DMS79 (cell line): ENCODE data around the gene TAF1D.
"Not testable (repeated sequence)": the region's sequence is repeated elsewhere in the genome, so short reads cannot be mapped to it uniquely, and the experiment has no call there.

ENCODE experiments used
- DNase-seq: peaks from one replicate; lab custom pipeline; 2025; lab: John Stamatoyannopoulos, UW

Gene TAF1D

DNA sequence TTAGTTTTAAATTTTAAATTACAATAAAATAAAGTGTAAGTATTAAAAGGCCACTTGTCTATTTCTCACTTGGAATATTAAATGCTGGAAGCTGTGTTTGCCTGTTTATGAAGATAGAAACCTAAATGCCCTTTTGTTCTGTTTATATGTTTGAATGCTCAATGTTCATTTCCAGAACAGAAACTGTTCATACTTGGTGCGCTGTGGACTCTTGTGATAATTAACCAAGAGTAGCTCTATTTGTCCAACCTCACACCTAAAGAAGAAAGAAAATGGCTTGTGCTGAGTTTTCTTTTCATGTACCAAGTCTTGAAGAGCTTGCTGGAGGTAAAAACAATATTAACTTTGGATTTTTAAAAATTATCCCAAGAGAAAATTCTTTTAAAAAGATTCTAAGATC is 5.8 kb upstream of the TAF1D start:
- DNase-seq: no peak

DNA sequence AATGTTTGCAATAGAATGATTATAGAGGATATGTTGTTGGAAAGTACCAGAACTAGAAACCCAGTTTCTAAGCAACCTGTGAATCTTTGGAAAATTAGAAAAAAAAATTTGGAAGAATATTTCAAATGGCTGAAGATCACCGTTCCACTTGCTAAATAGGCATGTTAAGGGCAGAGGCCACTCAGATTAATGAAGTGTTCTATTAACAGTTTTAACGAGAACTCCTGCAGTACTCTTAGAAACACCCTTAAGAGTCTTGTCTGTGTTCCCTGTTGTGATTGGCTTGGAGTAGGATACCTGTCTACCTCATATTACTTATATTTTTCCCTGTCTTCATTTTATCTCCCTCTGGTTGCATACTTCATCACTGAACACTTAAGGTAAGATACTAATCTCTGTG is 4.8 kb upstream of the TAF1D start:
- peak; percentile 17 for DNase-seq

DNA sequence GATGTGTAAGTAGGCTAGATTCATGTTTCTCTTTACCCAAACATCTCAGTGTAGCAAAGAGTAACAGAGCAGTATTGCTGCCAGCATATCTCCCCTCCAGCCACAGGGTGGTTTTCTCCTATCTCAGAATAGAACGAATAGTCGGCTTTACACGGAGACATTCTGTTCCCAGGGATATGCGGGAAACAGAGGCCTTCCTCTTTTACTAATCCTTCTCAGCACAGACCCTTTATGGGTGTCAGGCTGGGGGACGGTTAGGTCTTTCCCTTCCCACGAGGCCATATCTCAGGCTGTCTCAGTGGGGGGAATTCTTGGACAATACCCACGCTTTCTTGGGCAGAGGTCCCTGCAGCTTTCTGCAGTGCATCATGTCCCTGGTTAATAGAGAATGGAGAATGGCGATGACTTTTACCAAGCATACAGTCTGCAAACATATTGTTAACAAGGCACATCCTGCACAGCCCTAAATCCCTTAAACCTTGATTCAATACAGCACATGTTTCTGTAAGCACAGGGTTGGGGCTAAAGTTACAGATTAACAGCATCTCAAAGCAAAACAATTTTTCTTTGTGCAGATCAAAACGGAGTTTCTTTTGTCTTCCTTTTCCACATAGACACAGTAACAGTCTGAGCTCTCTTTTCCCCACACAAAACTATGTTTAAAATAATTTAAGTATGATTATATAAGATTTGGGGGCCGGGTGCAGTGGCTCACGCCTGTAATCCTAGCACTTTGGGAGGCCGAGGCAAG is 3.9 kb upstream of the TAF1D start:
- DNase-seq: not testable (repeated sequence)

DNA sequence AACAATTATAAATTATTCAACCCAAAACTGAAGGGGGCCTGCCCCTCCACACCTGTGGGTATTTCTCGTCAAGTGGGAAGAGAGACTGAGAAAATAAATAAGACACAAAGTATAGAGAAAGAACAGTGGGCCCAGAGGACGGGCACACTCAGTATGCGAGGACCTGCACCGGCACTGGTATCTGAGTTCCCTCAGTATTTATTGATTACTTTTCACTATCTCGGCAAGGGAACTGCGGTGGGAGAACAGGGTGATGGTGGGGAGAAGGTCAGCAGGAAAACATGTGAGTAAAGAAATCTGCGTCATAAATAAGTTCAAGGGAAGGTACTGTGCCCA is 3.3 kb upstream of the TAF1D start:
- DNase-seq: no peak

DNA sequence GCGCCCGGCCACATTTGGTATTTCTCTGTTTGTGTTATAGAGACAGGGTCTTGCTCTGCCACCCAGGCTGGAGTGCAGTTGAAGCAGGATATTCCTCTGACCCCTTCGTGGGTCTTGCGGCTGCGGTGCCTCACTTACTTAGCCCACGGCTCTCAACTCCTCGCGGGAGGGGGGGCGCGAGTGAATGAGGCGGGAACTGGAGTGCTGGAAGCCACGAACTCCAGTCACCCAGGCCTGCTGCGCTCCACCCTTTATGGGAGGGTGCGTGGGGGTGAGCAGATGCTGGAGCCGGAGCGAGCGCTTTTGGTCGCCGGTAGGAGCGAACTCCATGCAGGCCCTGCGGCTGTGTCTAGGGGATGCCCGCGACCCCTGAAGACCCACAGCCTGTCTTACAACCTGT is 2.0 kb upstream of the TAF1D start:
- no peak for DNase-seq

DNA sequence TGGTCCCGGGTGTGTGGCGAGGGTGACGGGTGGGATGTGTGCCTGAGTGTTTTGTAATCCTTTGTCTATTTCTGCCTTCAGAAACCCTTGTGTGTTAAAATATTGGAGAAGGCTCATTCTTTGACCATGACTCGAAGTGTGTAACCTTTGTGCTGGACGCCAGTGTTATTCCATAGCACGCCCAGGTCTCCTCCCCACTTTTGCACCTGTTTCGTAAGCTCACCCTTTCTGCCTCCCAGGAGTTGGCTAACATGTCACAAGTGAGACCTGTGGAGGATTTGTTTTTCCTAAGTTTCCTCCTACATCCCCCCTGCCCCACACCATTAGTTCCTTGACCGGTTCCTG is 559 bp upstream of the TAF1D start:
- DNase-seq: no peak

DNA sequence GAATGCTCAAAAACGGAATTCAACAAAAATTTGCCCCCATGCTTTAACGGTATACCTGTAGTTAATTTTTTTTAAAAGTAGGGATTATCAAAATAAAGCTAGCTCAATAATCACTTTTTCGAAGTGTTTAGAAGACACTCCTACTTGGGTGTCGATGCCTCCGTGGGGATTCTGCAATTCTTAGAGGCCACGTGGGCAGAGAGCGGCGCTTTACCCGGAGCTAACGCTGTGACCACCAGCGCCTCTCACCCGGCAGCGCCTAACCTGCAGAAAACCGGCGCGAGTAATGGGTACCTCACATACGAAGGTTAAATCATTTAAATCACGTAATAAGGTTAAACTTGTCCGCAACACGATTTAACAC is 583 bp downstream of the TAF1D start:
- DNase-seq: peak; percentile 53

DNA sequence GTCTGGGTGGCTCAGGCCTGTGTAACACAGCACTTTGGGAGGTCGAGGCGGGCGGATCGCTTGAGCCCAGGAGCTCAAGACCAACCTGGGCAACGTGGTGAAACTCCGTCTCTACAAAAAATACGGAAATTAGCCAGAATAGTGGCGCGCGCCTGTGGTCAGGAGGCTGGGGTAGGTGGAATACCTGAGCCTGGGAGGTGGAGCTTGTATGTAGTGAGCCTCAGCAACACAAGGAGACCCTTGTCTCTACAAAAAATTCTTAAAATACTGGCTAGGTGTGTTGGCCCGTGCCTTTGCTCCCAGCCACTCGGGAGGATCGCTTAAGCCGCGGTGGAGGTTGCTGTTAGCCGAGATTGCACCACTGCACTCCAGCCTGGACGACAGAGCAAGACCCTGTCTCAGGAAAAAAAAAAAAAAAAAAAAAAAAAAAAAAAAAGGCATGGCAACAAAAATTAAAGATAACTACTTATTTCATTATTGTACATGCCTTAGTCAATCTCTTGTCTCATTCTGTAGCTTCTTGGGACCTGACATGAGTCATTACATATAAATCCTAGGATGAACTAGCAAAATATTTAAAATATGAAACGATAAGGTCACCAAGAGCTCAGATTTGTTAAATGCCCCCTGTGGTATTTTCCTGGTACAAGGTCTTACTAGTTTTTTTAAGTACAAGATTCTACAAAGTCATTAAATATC is 1.1 kb downstream of the TAF1D start:
- DNase-seq: peak; percentile 10

DNA sequence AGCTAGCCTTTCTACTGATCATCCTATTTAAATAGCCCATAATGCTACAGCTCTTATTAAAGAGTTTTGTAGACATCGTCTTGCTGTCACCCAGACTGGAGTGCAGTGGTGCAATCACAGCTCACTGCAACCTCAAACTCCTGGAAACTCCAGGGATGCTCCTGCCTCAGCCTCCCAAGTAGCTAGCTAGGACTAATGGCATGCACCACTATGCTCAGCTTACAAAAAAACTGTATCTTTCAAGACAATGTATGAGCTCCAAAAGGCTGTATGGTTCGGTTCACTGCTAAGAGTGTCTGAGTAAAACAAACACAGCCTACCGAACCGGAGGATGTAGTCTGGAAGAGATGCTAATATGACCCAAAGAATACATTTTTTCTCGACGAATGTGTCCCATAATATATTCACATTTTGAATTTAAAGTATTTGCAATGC is 2.6 kb downstream of the TAF1D start:
- DNase-seq: peak; percentile 15

DNA sequence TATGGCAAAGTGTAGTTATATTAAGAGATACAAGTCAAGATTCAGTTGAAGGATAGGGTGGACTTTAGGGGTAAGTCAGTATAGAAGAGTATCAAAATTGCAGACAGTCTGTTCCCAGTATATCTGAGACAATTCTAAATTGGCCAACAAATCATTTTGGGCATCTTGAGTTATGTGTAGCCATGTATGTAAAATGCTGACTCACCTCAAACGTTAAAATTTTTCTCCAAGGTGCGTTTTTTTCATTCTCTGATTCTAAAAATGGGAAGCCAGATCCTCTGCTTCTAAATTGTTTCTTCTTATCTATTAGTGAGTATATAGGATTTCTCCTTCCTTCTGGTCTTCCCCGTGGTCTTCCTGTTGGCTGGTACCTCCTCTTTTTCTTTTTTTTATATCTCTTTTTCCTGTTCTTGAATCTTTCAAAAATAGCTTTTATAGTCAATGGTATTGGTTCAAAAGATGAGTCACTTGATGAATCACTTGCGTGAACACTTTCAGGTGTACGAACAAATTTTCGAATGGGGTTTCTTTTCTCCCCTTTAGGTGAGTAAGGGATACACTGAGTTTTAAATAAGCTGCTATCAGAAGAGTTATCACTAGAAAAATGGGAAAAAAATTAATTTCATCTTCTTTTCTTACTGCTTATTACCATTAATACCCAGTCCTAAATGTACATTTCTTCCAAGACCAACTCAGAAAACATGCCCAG is 3.2 kb downstream of the TAF1D start:
- no peak for DNase-seq

DNA sequence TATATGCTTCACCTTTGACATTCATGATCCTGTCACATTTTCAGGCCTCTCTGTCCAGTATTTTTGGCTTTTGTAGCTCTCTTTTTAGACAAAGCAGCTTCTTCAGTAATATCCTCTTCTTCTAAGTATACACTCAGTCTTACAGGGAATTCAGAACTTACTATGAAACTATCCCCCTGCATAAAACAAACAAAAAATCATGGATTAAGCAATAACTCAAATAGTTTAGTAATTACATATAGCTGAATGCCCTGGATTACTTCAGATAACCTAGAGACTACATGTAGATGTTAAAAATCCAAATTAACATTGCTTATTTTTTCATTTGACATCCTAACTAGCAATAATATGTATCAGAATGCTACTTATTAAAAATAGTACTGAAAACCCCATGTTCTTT is 5.2 kb downstream of the TAF1D start:
- DNase-seq: no peak

DNA sequence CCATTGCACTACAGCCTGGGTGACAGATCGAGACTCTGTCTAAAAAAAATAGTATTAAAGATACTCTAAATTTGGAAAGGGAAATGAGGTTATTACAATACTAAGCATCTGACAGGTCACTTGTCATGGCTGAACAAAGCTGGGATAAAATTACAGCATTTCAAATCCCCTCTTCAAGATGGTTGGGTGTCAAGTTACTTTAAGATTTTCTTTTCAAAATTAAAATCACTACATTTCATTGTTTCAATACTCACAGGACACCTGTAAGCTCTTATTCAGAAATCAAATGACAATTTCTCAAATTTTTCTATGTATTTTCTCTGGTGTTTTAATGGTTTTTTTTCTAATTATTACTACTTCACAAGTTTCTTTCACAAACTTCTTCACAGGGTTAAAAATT is 5.7 kb downstream of the TAF1D start:
- no peak for DNase-seq

DNA sequence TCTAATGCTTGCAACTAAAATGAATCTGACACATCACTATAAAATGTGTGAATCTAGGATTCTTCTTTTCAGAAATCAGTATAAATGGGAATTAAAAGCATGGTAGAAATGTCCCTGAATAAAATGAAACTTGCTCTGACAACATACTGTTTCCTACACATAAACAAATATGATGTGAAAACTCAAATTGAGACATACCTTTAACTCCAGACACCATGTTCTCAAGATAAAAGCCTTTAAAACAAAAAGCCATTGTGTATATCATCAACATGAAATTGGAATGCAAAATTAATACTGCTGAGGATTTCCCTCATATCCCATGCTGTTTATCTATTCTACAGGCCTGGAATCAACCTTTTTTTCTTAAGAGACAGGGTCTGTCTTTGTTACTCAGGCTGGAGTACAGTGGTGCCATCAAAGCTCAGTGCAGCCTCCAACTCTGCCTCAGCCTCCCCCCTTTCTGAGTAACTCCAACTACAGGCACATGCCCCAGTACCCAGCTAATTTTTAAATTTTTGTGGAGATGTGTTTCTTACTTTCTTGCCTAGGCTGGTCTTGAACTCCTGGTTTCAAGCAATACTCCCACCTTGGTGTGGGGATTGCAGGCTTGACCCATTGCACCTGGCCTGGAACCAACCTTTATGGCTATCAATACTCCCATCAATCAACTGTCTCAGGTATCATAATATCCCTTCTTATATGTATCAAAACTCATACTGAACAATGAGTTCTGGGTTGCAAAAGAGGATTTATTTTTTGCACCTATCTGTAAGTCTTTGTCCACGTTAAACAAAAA is 6.7 kb downstream of the TAF1D start:
- DNase-seq: no peak

DNA sequence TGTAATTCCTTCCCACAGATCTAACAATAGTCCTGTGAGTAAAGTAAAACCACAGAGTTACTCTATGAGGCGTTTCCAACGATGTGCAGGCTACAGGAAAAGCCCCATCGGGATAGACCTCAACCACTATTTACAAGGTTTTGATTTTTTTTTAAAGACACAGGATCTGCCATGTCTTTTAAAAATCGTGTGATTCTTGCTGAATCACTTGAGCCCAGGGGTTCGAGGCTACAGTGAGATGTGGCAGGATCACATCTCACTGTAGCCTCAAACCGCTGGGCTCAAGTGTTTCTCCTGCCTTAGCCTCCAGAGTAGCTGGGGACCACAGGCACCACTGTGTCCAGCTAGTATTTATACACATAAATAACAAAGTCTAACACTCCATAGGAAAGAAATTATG is 7.8 kb downstream of the TAF1D start:
- no peak for DNase-seq

DNA sequence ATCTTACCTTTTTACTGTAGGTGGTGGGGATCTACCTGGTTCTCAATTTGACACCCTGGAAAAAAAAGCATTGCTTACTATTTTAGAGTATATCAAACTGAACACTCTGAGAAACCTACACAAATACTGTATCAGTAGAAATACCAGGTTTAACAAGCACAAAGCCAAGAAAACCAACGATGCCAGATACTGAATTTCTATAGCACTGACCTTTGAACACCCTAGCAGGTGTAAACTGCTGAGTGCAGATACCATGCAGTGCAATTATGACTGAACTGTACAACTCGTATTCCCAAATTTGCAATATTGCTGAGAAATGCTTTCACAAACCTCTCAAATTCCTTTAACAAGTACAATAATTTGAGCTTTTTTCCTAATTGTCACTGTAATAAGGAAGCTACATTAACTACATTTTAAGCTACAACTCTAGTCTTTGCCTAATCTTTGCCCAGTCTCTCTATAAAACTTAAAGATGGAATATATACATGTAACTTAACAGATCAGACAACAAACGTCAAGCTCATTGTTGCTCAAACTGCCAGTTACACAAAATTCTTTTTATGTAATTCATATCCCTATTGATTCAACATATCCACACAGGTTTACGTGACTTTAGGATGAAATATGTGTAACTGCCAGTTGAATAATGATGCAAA is 8.9 kb downstream of the TAF1D start:
- no peak for DNase-seq

DNA sequence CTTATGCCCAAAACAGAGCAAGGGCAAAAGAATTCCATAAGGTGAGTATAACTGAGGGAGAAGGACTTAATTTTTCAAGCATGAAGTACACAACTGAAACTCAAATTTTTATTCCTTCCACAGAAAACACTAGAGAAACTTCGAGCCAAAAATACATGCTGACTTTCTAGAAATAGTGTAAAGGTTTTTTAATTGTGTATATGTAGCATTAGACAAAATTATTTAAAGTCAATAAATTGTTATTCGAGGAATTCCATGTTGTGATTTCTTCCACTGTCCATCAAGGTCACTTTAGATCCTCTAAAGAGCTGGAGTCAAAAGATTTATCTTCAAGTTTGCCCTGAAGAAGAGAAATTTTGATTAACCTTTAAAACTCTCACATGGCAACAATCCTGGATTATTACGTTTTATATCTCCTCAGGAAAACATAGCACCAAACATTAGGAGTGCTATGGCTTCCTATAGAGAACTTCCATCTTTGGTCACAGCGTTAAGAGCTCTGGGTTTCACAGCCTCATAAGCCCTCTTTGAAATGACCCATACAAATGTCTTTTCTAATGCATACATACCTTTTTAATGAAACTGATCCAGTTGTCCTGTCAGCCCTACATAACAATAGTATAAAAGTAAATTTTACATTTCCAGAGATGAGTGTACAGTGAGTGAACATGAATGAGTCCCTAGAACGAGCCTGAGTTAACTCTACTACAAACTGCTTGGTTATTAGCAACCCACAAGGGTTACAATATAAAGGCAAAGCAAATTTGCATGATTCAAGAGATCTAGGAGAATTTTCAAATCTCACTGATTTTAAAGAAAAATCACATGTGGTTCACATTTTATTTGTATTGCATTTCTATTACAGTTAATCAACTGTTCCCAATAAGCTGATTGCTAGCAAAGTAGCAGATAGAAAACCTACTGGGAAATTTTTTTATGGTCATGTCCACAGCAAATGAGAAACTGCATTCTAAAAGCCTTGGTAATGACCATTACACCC is 10.9 kb downstream of the TAF1D start:
- no peak for DNase-seq

DNA sequence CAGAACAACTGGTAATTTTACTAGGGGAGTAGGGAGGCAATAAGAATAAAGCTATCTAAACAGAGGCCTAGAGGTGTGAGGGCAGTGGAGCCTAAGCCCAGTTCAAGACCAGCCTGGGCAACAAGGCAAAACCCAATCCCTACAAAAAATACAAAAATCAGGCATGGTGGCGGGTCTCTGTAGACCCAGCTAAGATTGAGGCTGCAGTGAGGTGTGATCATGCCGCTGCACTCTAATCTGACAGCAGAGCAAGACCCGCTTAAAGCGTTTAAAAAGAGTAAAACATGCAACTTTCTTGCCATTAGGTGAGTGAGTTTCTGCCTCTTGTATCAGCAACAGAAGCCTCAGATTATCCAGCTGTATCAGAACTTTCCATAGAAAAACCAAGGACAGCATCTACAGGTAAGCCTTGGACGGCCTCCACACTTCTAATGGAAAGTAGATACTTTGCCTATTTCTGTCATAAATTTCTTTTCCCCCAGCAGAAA is 12.1 kb downstream of the TAF1D start:
- DNase-seq: no peak

DNA sequence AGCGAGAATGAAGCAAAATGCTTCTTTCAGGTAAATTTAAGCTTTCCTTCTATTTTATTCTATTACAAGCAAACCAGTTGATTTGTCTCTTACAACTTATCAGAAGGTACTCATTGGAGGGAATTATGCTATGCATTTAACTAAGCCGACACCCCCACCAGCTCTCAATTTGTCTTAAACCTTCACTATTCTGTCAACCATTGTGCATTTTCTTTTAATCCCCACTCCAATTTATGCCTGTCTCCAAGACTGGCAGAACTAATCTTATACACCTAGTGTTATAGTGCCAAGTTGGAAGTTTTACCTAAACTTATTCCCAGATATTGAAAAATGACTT is 12.5 kb downstream of the TAF1D start:
- DNase-seq: no peak

DNA sequence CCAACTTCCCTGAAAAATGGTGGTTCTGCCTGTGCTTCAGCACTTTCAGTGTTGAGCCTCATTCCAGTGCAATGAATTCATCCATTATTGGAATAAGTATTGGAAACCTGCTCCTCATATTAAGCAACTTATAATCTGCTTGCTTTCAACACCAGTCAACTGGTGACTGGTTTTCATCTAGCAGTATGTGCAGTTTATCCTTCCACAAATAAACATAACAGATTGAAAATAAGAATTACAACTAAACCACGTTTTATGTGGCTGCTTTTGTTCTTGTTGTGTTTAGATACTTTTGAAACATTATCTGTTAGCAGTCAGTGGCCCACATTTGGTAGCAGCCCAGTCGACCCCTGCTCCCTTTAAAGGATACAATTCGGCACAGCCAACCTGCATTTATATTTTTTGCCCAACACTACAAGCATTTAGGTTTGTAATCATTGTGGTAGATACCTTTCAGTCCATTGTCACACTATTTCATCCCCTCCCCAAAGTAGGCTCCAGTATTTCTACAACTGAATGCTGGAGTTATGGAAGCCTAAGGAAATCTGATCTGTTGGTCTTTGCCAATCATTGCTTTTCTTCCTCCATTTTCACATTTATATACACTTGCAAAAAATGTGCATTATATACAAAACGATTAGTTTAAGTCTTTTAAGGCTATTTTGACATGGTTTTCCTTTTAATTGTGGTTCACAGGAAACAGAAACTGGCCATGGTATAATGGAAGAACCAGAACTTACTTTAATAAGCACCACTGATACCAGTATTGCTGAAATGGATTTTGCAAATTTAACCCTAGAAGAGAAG is 13.1 kb downstream of the TAF1D start:
- no peak for DNase-seq

DNA sequence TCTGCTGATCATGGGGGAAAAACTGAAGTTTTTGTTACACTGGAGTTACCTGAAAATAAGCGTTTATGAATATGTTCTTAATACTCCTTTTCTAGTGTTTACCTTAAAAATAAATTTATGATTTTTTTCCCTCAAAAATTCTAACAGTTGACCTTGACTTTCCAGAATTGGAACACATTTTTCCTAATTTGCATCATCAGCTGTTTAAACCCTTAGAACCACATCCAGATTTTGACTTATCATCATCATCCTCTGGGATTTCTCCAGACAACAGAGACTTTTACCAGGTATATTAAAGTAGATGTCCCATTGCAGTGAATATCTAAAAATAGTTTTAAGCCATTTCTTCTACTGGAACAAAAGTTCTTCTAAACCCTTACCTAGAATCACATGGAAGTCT is 17.2 kb downstream of the TAF1D start:
- no peak for DNase-seq
